CD4-positive, alpha-beta T cell (primary cell): ENCODE data around the gene RREB1. TPM values are rescaled to one million over a fixed set of nuclear protein-coding genes. Genes with fewer than 3 reads are reported as not detected.

Source experiments
- ATAC-seq: fragments of 200-7000 bp; cut with Tn5 transposase; one replicate; pipeline ENCODE4 v1.10.0; 2022; ENCODE audit warnings: mild to moderate bottlenecking; ENCODE audit not compliant: poor library complexity
- CTCF ChIA-PET: fragments of 350-600 bp; sonication (Branson Sonifier 250); formaldehyde crosslinking; loops from one replicate; lab custom pipeline; 2021; ENCODE audit warnings: antibody characterized with exemption, inconsistent platforms; lab: Charles Lee
- POLR2A ChIA-PET: fragments of 350-600 bp; sonication (Branson Sonifier 250); formaldehyde crosslinking; loops from one replicate; lab custom pipeline; 2021; ENCODE audit warnings: antibody characterized with exemption, inconsistent platforms; lab: Charles Lee
- DNase-seq, 14 experiments: peaks; one replicate each; pipeline ENCODE4 v3.0.0-alpha.2; 2013 to 2020; ENCODE audit warnings: mixed read lengths in 2 of 14
- H3K27ac ChIP-seq, 2 donors: one replicate each; pipeline versions ENCODE4 v1.5.1 to v1.7.0; 2013; ENCODE audit warnings: low read length in 2 of 2, low read depth in 1 of 2, mild to moderate bottlenecking in 1 of 2
- H3K27me3 ChIP-seq, 2 experiments: 1 replicate in 1 of 2; 2 replicates in 1 of 2; pipeline versions ENCODE4 v1.6.1 to v1.7.0; 2013; ENCODE audit warnings: low read length in 2 of 2, control low read depth in 1 of 2, mild to moderate bottlenecking in 1 of 2, moderate library complexity in 1 of 2; ENCODE audit not compliant: insufficient read depth in 2 of 2, control insufficient read depth in 1 of 2
- H3K36me3 ChIP-seq: one replicate; pipeline ENCODE4 v1.6.1; 2013; ENCODE audit warnings: low read length, control low read depth; ENCODE audit not compliant: insufficient read depth
- H3K4me1 ChIP-seq: one replicate; pipeline ENCODE4 v1.6.1; 2013; ENCODE audit warnings: low read length, control low read depth; ENCODE audit not compliant: insufficient read depth
- H3K4me3 ChIP-seq: one replicate; pipeline ENCODE4 v1.5.1; 2013; ENCODE audit warnings: mild to moderate bottlenecking, low read length, moderate library complexity
- H3K9me3 ChIP-seq, 2 experiments: 1 replicate in 1 of 2; 2 replicates in 1 of 2; pipeline versions ENCODE4 v1.6.1 to v1.7.0; 2013; ENCODE audit warnings: low read length in 2 of 2, mild to moderate bottlenecking in 2 of 2, control low read depth in 1 of 2, moderate library complexity in 1 of 2; ENCODE audit not compliant: control insufficient read depth in 1 of 2, insufficient read depth in 1 of 2
- H3K27ac Mint-ChIP-seq: one replicate; pipeline ENCODE4 v1.8.0; 2020; ENCODE audit warnings: mixed read lengths
- H3K27me3 Mint-ChIP-seq: one replicate; pipeline ENCODE4 v1.8.0; 2021; ENCODE audit warnings: mixed read lengths
- H3K36me3 Mint-ChIP-seq: one replicate; pipeline ENCODE4 v1.8.0; 2021; ENCODE audit warnings: low read depth, mixed read lengths
- H3K4me1 Mint-ChIP-seq: one replicate; pipeline ENCODE4 v1.8.0; 2021; ENCODE audit warnings: low read depth, mixed read lengths
- H3K4me3 Mint-ChIP-seq: one replicate; pipeline ENCODE4 v1.8.0; 2020; ENCODE audit warnings: mild to moderate bottlenecking, mixed read lengths
- H3K9me3 Mint-ChIP-seq: one replicate; pipeline ENCODE4 v1.8.0; 2020; ENCODE audit warnings: mixed read lengths
- CTCF ChIP-seq: fragments of 200-600 bp; IDR thresholded peaks from one replicate; pipeline ENCODE4 v1.8.0; 2022; ENCODE audit warnings: antibody characterized with exemption, mild to moderate bottlenecking
- intact Hi-C, 2 experiments: fragments of 100-400 bp; cut with DNase I in 1 of 2; cut with micrococcal nuclease in 1 of 2; formaldehyde crosslinking; loops; one replicate each; pipeline versions ENCODE4 v1.15.1 to v1.9.0; 2023 to 2025; cut with DNase I, micrococcal nuclease
- total RNA-seq, 174 experiments: library from RNA in 2 of 174; stranded (reverse) in 2 of 174; gene quantifications; one replicate each; pipeline ENCODE4 v1.2.3 and lab custom pipeline; 2021 to 2026

RREB1 gene
- total RNA-seq, 2 experiments from 2014 or later = 56.5 to 60.0 TPM

GRCh38 chr6:7198833-7199800 is 91.4 kb downstream of the RREB1 start:
- CTCF ChIA-PET = no interaction called here
- ATAC-seq (no peak), DNase-seq (no peak)
- Histone ChIP-seq H3K4me1 (peaks cover 8% of the 10 kb centered on the region), H3K36me3 (peaks cover 37% of the 10 kb centered on the region), H3K4me3 (no peak overlapping the region), H3K9me3 (no peaks in the 10 kb centered on the region), H3K27ac (no peak overlapping the region), H3K27me3 (no peaks in the 10 kb centered on the region)
- Mint-ChIP-seq H3K4me3 (no peak overlapping the region), H3K27me3 (no peaks in the 10 kb centered on the region), H3K27ac (peak overlapping the region; percentile 16), H3K4me1 (peaks cover 59% of the 10 kb centered on the region), H3K9me3 (no peaks in the 10 kb centered on the region), H3K36me3 (peaks cover 61% of the 10 kb centered on the region)
- intact Hi-C loops = loop anchor here (5.0 kb wide), 4 partner anchors 42 to 92 kb away; partner anchors contain the start of gene RREB1 (in 1 of the 2)
- TF ChIP-seq CTCF = no peak
- POLR2A ChIA-PET = no interaction called here

GRCh38 chr6:7200598-7201443 is 93.1 kb downstream of the RREB1 start:
- H3K9me3 Mint-ChIP-seq = no peaks in the 10 kb centered on the region
- H3K36me3 Mint-ChIP-seq = peaks cover 57% of the 10 kb centered on the region
- Histone ChIP-seq H3K4me1 (peaks cover 2% of the 10 kb centered on the region), H3K4me3 (no peak overlapping the region), H3K27ac (no peak overlapping the region), H3K9me3 (no peaks in the 10 kb centered on the region), H3K27me3 (no peaks in the 10 kb centered on the region), H3K36me3 (peaks cover 43% of the 10 kb centered on the region)
- H3K4me1 Mint-ChIP-seq = peaks cover 44% of the 10 kb centered on the region
- no peak for TF ChIP-seq CTCF
- DNase-seq = no peak
- no peak overlapping the region for H3K27ac Mint-ChIP-seq
- CTCF ChIA-PET = no interaction called here
- no peaks in the 10 kb centered on the region for H3K27me3 Mint-ChIP-seq
- H3K4me3 Mint-ChIP-seq = no peak overlapping the region
- intact Hi-C loops = no loop called here
- ATAC-seq = no peak
- POLR2A ChIA-PET = no interaction called here

- CTCF ChIA-PET = no interaction called here
Observed at GRCh38 chr6:7201444-7201731, 93.6 kb downstream of the RREB1 start.

More at GRCh38 chr6:7201444-7201731, 93.6 kb downstream of the RREB1 start:
- Histone ChIP-seq H3K27me3 (no peaks in the 10 kb centered on the region), H3K4me1 (no peaks in the 10 kb centered on the region), H3K9me3 (no peaks in the 10 kb centered on the region), H3K27ac (no peak overlapping the region), H3K4me3 (no peak overlapping the region), H3K36me3 (peaks cover 43% of the 10 kb centered on the region)
- no peak overlapping the region for H3K27ac Mint-ChIP-seq
- POLR2A ChIA-PET = no interaction called here
- H3K27me3 Mint-ChIP-seq = no peaks in the 10 kb centered on the region
- H3K36me3 Mint-ChIP-seq = peaks cover 60% of the 10 kb centered on the region
- ATAC-seq (no peak), DNase-seq (peak in 1 of 14 experiments; percentile 15)
- no peak overlapping the region for H3K4me3 Mint-ChIP-seq
- H3K4me1 Mint-ChIP-seq = peaks cover 39% of the 10 kb centered on the region
- no peak for TF ChIP-seq CTCF
- intact Hi-C loops = no loop called here
- no peaks in the 10 kb centered on the region for H3K9me3 Mint-ChIP-seq
